ENCODE measurements around the gene ZNF608.

The ZNF608 gene

GRCh38 chr5:124771761-124772160 lies 25.3 kb upstream of the ZNF608 start:
- DNase-seq (no peak), ATAC-seq (replicated peaks) (no peak)
- Mint-ChIP-seq H3K9me3 (peaks cover 0 to 1% of the 10 kb centered on the region in 2 donors), H3K27ac (no peak overlapping the region), H3K4me3 (no peak overlapping the region), H3K4me1 (peaks cover 0 to 1% of the 10 kb centered on the region in 2 donors), H3K27me3 (peaks cover 0 to 3% of the 10 kb centered on the region in 2 donors), H3K36me3 (no peaks in the 10 kb centered on the region)

- H3K27me3 Mint-ChIP-seq = no peaks in the 10 kb centered on the region
- no peak overlapping the region for H3K27ac Mint-ChIP-seq
- no peak overlapping the region for H3K4me3 Mint-ChIP-seq
- H3K4me1 Mint-ChIP-seq = peaks cover 0 to 1% of the 10 kb centered on the region in 2 donors
- DNase-seq = no peak
- no peaks in the 10 kb centered on the region for H3K36me3 Mint-ChIP-seq
- H3K9me3 Mint-ChIP-seq = peaks cover 0 to 1% of the 10 kb centered on the region in 2 donors
- no peak for ATAC-seq (replicated peaks)
These were observed 18.7 kb upstream of the ZNF608 start for GRCh38 chr5:124764992-124765611.

GRCh38 chr5:124764585-124764984 lies 18.1 kb upstream of the ZNF608 start:
- no peak overlapping the region for H3K4me3 Mint-ChIP-seq
- no peak for ATAC-seq (replicated peaks)
- no peaks in the 10 kb centered on the region for H3K36me3 Mint-ChIP-seq

GRCh38 chr5:124761010-124761409 lies 14.6 kb upstream of the ZNF608 start:
- DNase-seq (no peak), ATAC-seq (replicated peaks) (no peak)
- Mint-ChIP-seq H3K27me3 (no peaks in the 10 kb centered on the region), H3K9me3 (no peaks in the 10 kb centered on the region), H3K27ac (no peak overlapping the region), H3K4me3 (no peak overlapping the region), H3K4me1 (no peaks in the 10 kb centered on the region), H3K36me3 (no peaks in the 10 kb centered on the region)

More at GRCh38 chr5:124764585-124764984, 18.1 kb upstream of the ZNF608 start:
- Mint-ChIP-seq H3K4me1 (peaks cover 0 to 1% of the 10 kb centered on the region in 2 donors), H3K9me3 (peaks cover 0 to 1% of the 10 kb centered on the region in 2 donors), H3K27ac (no peak overlapping the region), H3K27me3 (no peaks in the 10 kb centered on the region)
- DNase-seq = no peak

GRCh38 chr5:124760608-124761007 lies 14.2 kb upstream of the ZNF608 start:
- H3K4me3 Mint-ChIP-seq = no peak overlapping the region
- ATAC-seq (replicated peaks) (no peak), DNase-seq (no peak)
- H3K27ac Mint-ChIP-seq = no peak overlapping the region
- H3K27me3 Mint-ChIP-seq = no peaks in the 10 kb centered on the region
- H3K36me3 Mint-ChIP-seq = no peaks in the 10 kb centered on the region
- peaks cover 0 to under 1% of the 10 kb centered on the region in 2 donors for H3K9me3 Mint-ChIP-seq
- H3K4me1 Mint-ChIP-seq = no peaks in the 10 kb centered on the region

- Mint-ChIP-seq H3K36me3 (no peaks in the 10 kb centered on the region), H3K27ac (no peak overlapping the region), H3K9me3 (peaks cover 0 to 2% of the 10 kb centered on the region in 2 donors), H3K27me3 (no peaks in the 10 kb centered on the region), H3K4me1 (peaks cover 2 to 5% of the 10 kb centered on the region in 2 donors), H3K4me3 (no peak overlapping the region)
- ATAC-seq (replicated peaks) (no peak), DNase-seq (no peak)
These were observed 9.1 kb upstream of the ZNF608 start for GRCh38 chr5:124755565-124755964.

GRCh38 chr5:124755041-124755440 lies 8.6 kb upstream of the ZNF608 start:
- no peak for ATAC-seq (replicated peaks)
- H3K36me3 Mint-ChIP-seq = no peaks in the 10 kb centered on the region
- no peaks in the 10 kb centered on the region for H3K27me3 Mint-ChIP-seq
- no peak overlapping the region for H3K4me3 Mint-ChIP-seq
- peaks cover 0 to 2% of the 10 kb centered on the region in 2 donors for H3K9me3 Mint-ChIP-seq
- H3K27ac Mint-ChIP-seq = no peak overlapping the region
- H3K4me1 Mint-ChIP-seq = peaks cover 2 to 5% of the 10 kb centered on the region in 2 donors
- no peak for DNase-seq

GRCh38 chr5:124754206-124754927 lies 7.9 kb upstream of the ZNF608 start:
- Mint-ChIP-seq H3K4me1 (peaks cover 2 to 5% of the 10 kb centered on the region in 2 donors), H3K9me3 (peaks cover 0 to 2% of the 10 kb centered on the region in 2 donors), H3K27me3 (no peaks in the 10 kb centered on the region), H3K36me3 (no peaks in the 10 kb centered on the region), H3K27ac (no peak overlapping the region), H3K4me3 (no peak overlapping the region)
- ATAC-seq (replicated peaks) (no peak), DNase-seq (no peak)

- H3K36me3 Mint-ChIP-seq = no peaks in the 10 kb centered on the region
- DNase-seq (no peak), ATAC-seq (replicated peaks) (no peak)
- H3K4me1 Mint-ChIP-seq = peaks cover 2 to 5% of the 10 kb centered on the region in 2 donors
- no peak overlapping the region for H3K27ac Mint-ChIP-seq
- peaks cover 0 to 2% of the 10 kb centered on the region in 2 donors for H3K9me3 Mint-ChIP-seq
- H3K4me3 Mint-ChIP-seq = no peak overlapping the region
- no peaks in the 10 kb centered on the region for H3K27me3 Mint-ChIP-seq
These were observed 6.6 kb upstream of the ZNF608 start for GRCh38 chr5:124752854-124753720.

- Mint-ChIP-seq H3K36me3 (no peaks in the 10 kb centered on the region), H3K27me3 (no peaks in the 10 kb centered on the region), H3K9me3 (peaks cover 0 to 2% of the 10 kb centered on the region in 2 donors), H3K4me1 (peaks cover 5 to 9% of the 10 kb centered on the region in 2 donors), H3K4me3 (no peak overlapping the region), H3K27ac (no peak overlapping the region)
- no peak for ATAC-seq (replicated peaks)
- DNase-seq = no peak
These were observed 4.6 kb upstream of the ZNF608 start for GRCh38 chr5:124751031-124751430.

- peak overlapping the region in 1 of 2 donors; percentile 90 for H3K4me3 Mint-ChIP-seq
- peak; percentile 84 for DNase-seq
- peaks cover 5 to 15% of the 10 kb centered on the region in 2 donors for H3K4me1 Mint-ChIP-seq
- no peaks in the 10 kb centered on the region for H3K9me3 Mint-ChIP-seq
- ATAC-seq (replicated peaks) = peak; percentile 85 to 86
- no peaks in the 10 kb centered on the region for H3K27me3 Mint-ChIP-seq
- H3K36me3 Mint-ChIP-seq = no peaks in the 10 kb centered on the region
- H3K27ac Mint-ChIP-seq = peak overlapping the region; percentile 96
These were observed 2.5 kb upstream of the ZNF608 start for GRCh38 chr5:124748687-124749594.

GRCh38 chr5:124747791-124748686 lies 1.6 kb upstream of the ZNF608 start:
- peak overlapping the region in 1 of 2 donors; percentile 90 for H3K4me3 Mint-ChIP-seq
- H3K9me3 Mint-ChIP-seq = no peaks in the 10 kb centered on the region
- DNase-seq (peak; percentile 70), ATAC-seq (replicated peaks) (peak; percentile 80 to 85)
- peaks cover 5 to 13% of the 10 kb centered on the region in 2 donors for H3K4me1 Mint-ChIP-seq
- peak overlapping the region; percentile 96 for H3K27ac Mint-ChIP-seq
- H3K27me3 Mint-ChIP-seq = no peaks in the 10 kb centered on the region
- H3K36me3 Mint-ChIP-seq = no peaks in the 10 kb centered on the region
